ENCODE data around the gene FBN1.

The FBN1 gene

DNA sequence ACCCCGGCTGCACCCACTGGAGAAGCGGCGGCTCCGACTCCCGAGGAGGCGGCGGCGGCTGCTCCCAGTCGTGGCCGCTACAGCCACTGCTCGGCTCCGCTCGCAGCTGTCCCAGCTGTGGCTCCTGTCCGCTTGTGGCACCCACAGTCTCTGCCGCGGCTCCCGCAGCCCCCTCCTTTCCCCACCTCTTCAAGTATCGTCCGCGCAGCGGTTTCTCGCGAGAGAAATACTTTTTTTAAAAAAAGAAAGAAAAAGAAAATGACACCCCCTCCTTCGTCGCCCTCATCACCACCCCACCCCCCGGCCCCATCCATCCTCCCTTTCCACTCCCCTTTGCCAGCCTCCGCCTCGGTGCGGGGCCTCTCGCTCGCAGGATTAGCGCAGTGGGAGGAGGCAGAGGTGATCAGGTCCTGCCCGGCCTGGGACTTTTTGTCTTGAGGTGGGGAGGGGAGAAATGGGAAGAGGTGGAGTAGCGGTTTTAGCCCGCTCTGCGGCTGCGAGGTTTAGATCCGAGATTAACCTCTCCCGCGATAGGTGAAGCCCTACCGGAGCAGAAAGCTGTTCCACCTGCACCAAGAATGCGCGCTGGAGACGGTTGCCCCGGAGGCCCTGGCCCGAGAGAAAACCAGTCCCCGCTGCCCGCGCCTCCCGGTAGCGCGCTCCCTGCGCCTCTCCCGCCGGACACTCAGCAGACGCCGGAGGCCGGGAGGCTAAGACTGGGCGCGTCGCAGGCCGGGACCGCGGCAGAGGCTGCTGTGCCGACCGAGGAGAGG, at the start of gene FBN1:
Gene FBN1, minus strand, starts transcription at position 152 of the 773 bp plus-strand sequence. CDS start 940 bp downstream, outside the sequence.
- peak within 1 kb of the TSS; percentile 55 for H3K4me3 ChIP-seq (ENCODE audit: low read depth, low read length)

DNA sequence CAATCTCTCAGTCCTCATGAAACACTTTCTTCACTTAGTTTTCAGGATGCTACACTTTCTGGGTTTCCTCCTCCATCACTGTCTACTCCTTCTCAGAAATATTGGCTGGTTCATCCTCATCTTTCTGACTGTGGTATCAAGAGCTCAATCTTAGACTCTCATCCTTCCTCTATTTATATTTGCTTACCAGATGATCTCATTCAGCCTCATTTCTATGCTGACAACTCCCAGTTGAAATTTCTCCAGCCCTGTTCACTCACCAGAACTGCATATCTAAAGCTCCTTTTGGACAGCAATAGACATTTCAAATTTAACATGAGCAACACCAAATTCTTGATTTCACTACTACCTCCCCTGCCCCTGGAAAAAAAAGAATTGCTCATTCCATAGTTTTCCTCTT, 48.0 kb upstream of the FBN1 start:
- H3K4me3 ChIP-seq (ENCODE audit: low read depth, low read length), result no peak overlapping the region

DNA sequence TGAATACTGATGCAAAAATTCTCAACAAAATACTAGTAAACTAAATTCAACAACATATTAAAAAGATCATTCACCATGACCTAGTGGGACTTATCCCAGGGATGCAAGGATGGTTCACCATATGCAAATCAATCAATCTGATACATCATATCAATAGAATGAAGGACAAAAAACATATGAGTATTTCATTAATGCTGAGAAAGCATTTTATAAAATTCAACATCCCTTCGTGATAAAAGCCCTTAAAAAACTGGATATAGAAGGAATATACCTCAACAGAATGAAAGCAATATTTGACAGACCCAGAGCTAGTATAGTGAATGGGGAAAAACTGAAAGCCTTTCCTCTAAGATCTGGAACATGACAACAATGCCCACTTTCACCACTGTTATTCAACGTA, 43.0 kb upstream of the FBN1 start:
- H3K4me3 ChIP-seq (ENCODE audit: low read depth, low read length), result no peak overlapping the region

DNA sequence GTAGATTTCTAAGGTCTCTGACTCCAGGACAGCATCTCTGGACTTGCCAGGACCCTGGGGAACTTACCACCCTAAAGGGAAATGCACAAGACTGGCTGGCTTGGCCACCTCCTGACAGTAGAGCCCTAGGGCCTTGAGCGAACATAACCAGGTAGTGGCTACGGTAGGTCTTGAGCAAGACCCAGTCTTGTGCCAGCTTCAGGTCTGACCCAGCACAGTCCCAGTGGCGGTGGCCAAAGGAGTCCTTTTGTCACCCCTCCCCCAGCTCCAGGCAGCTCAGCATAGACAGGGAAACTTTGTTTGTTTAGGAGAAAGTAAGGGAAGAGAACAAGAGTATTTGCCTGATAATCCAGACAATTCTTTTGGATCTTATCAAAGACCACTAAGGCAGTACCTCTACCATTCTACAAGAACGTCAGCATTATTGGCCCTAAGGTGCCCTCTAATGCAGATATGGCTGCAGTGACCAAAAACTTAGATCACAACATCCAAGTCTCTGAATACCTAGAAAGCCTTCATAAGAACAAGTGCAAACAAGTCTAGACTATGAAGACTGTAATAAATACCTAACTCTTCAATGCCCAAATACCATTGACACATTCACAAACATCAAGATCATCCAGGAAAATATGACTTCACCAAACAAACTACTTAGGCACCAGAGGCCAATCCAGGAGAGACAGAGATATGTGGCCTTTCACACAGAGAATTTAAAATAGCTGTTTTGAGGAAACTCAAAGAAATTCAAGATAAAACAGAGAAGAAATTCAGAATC, 38.7 kb upstream of the FBN1 start:
- H3K4me3 ChIP-seq (ENCODE audit: low read depth, low read length), result no peak overlapping the region

DNA sequence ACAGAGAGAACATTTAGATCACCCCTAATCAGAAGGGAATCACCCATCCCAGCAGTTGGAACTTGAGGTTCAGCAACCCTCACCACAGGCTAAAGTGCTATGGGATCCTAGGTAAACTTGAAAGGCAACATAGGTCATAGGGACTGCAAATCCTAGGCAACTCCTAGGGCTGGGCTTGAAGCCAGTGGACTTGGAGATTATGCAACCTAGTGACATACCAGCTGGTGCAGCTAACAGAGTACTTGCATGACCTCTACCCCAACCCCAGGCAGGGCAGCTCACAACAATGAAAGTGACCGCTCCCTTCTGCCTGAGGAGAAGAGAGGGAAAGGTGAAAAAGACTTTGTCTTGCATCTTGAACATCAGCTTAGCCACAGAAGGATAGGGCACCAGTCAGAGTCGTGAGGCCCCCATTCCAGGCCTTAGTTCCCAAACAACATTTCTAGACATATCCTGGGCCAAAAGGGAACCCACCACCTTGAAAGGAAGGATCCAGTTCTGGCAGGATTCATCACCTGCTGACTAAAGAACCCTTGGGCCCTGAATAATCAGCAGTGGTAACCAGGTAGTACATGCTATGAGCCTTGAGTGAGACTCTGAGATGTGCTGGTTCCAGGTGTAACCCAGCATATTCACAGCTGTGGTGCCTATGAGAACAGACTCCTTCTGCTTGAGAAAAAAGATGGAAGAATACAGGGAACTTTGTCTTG, 37.6 kb upstream of the FBN1 start:
- no peak overlapping the region for H3K4me3 ChIP-seq (ENCODE audit: low read depth, low read length)

DNA sequence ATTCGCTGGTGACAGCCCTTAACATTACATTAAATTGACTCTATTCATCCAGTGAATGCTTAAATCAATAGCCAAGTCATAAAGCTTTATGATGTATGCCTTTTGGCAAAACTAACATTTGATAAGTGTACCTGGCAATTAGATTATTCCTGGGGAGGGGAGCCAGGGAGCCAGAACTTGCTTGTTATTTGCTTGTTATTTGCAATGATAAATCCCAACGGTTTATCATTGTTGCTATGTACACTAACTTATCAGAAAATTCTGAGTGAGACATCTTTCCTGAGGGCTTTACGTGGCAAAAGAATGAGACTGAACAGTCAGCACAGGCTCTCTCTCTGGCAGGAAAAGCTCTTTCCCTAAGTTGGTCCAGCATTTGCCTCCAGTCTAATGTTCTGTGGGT, 35.8 kb upstream of the FBN1 start:
- no peak overlapping the region for H3K4me3 ChIP-seq (ENCODE audit: low read depth, low read length)

DNA sequence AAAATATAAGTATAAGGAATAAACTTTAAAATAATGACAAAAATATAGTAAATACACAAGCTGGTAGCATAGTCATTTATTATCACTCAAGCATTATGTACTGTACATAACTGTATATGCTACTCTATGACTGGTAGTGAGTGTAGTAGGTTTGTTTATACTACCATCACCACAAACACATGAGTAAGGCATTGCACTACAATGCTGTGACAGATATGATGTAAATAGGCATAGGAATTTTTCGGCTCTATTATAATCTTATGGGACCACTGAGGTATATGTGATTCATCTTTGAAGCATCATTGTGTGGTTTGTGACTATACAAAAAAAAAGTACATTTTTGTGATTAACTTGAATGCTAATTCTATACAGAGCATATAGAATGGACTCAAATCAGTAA, 35.3 kb upstream of the FBN1 start:
- no peak overlapping the region for H3K4me3 ChIP-seq (ENCODE audit: low read depth, low read length)

DNA sequence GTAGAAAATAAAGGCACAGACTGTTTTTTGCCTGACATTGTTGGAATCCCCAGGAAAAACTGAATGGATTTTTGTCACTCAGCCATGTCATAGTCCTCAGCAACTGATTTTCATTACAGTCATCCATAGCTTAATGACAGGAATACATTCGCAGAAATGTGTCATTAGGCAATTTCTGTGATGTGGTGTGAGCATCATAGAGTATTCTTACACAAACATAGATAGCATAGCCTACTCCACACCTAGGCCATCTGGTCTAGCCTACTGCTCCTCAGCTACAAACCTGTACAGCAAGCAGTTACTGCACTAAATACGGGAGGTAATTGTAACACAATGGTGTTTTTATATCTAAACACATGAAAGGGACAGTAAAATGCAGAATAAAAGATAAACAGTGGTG, 34.4 kb upstream of the FBN1 start:
- no peak overlapping the region for H3K4me3 ChIP-seq (ENCODE audit: low read depth, low read length)

DNA sequence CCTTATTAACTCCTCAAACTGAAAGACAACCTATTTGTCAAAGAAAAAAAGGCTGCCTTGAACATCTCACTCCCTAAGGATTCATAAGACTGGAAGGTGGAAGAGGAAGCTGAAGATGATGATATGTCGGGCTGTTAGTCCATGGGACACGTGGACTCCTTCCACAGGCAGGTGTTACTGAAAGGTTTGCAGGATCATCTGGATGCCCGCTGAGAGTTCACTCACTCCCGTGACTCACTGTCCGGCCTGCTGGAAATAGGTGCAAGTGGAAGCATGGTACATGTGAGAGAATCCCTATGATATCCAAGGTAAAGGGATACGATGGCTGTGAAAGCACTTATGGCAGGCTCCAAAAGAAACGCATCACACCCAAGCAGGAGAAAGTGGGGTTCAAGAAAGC, 33.3 kb upstream of the FBN1 start:
- no peak overlapping the region for H3K4me3 ChIP-seq (ENCODE audit: low read depth, low read length)

DNA sequence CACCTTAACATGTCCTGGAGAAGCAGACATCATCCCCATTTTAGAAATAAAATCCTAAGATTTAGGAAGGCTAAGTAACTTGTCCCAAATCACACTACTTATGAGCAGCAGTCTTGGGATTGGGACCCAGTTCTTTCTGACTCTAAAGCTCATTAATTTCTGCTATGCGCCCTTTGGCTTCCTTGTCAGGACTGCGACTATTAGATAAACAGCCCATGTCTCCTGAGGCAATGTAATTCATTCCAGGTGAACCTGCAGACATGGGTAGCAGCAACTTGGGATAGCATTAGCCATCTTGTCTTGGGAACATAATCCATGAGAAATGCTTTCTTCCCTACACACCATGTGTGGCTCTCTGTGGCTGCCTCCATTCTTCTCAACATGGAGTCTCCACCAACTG, 32.3 kb upstream of the FBN1 start:
- no peak overlapping the region for H3K4me3 ChIP-seq (ENCODE audit: low read depth, low read length)

DNA sequence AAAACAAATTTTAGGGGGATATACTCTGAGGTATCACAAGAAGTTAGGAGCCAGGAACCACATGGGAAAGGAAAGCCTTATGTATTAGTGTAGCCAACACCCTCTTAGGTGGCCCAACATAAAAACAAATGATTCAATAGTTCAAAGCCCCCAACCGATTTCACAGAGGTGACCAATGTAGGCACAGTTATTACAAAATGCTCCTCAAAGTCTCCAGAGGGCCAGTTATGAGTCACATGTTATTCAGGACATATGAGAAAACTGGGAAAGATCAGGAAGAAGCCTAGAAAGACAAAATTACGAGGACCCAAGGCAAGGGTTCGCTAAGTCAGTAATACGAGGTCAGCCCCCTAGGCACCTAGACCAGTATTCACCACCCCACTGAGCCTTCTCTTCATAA, 29.9 kb upstream of the FBN1 start:
- H3K4me3 ChIP-seq (ENCODE audit: low read depth, low read length), result no peak overlapping the region

DNA sequence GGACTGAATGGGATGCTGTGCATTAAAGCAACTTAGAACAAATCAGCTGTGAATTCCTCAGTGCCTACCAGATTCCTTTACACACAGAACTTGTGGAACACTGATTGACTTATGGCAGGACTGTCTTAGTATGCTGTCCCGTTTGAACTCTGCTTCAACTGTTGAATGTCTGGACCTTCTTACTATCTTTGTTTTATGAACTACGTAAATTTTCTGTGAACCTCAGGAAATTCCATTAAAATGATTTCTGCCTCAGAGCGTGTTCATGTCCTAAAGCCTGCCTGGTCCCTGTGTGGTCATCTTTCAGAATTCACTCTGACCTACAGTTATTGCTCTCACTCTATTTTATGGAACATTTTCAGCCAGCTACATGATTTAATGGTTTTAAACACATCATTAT, 29.4 kb upstream of the FBN1 start:
- no peak overlapping the region for H3K4me3 ChIP-seq (ENCODE audit: low read depth, low read length)

DNA sequence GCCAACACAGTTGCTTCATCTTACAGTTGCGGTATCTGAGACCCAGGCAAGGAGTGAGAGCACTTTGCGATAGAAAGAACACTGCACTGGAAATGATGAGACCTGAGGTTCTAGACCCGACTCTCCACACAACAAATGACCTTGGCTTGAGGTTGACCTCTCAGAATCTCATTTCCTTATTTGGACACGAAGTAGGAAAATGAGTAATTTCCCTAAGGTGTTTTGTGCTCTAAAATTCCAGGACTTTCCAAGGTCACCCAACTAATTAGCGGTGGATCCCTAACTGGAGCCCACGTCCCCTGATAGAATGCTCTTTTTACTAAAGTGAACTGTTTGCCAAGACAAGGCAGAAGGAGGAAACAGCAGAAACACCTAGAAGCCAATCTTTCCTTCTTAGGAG, 26.7 kb upstream of the FBN1 start:
- H3K4me3 ChIP-seq (ENCODE audit: low read depth, low read length), result no peak overlapping the region

DNA sequence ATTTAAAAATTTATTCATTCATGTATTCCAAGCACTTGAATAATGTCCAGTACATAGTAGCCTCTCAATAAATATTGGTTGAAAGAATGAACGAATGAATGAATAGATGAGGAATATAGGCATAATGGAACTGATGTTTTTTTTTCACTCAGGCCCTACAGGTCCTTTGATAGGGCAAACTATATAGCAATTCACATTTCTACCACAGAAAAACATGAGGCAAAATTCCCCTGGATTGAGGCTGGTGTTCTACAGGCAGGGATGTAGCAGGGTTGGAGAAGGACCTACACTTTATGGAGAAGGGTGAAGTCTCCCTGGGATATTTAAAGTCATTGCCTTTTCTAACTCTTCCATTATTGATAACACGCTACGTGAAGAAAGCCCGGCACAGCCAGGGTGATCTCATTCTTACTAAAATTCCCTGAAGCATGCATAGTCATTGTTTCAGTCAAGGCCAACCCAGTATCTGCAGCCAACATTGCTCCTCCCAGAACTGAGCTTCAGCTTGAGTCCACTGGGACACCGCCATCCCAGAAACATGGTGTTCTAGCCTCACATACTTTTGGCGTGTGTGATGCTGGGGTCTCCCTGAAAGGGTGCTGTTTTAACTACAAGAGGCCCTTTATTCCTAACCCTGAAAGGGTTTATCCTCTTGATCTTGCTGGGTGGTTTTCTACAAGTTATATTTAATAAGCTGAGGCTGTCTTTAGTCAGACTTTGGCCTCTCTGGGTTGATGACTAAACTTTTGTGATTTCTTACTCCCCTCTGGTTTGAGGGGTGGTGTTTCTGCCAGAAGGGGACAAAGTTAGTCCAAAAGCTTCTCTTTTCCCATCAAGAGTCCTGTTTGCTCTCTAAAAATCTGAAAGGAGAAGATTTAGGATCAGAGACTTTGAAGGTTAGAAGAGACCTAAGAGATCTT, 25.9 kb upstream of the FBN1 start:
- H3K4me3 ChIP-seq (ENCODE audit: low read depth, low read length), result no peak overlapping the region

DNA sequence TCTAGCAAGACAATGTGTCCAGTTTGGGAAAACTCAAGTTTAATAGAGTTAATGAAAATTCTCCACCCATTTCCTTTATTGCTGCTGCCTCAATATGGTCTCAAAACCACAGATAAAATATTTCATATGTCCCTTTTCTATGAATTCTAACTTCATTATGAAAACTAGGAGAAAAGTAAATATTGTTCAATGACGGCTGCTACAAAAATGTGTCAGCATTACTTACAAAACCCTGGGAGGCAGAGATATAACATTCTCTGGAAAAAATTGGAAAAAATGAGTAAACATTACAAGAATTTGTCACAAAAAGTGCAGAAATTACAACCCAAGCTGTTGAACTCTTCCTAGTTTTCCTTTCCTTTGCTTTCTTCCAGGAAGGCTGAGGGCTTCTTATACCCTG, 22.2 kb upstream of the FBN1 start:
- H3K4me3 ChIP-seq (ENCODE audit: low read depth, low read length), result no peak overlapping the region

DNA sequence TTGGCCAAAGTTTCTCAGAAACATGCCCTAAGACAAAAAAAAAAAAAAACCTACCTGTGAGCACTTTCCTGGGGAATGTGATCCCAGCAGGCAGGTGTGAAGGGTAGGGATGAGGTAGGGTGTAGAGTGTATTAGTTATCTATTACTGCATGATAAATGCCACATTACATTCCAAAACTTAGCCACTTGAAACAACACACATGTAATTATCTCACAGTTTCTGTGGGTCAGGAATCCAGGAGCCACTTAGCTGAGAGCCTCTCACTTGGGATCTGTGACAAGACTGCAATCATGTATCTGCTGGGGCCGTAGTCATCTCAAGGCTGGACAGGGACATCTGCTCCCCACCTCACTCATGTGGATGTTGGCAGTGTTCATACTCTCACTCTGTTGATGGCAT, 18.9 kb upstream of the FBN1 start:
- H3K4me3 ChIP-seq (ENCODE audit: low read depth, low read length), result no peak overlapping the region

DNA sequence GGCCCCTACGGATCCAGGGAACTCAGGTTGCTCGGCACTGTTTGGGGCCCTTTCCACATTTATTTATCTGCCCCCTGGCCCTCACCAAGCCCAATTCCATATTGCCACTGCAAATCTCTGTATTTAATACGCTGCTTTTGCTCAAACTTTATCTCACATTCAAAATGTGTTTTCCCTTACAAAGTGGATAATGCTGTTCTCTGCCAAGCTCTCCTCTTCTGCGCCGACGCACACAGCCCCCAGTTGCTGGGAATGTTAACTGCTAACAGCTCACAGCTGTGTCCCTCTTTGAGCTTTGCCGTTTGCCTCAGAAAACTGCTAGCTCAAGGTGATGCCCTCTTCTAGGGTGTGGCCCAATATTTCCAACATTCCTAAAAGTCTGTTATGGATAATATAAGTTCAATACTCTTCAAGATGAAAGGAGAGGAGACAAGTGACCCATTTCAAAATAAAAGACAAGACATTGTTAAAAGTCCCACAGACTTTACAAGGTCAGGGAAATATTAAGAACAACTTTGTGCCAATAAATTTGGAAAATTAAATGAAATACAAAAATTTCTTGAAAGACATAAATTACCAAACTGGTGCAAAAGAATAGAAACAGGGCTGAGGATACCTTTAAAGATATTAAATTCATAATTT, 12.6 kb upstream of the FBN1 start:
- H3K4me3 ChIP-seq (ENCODE audit: low read depth, low read length), result no peak overlapping the region

DNA sequence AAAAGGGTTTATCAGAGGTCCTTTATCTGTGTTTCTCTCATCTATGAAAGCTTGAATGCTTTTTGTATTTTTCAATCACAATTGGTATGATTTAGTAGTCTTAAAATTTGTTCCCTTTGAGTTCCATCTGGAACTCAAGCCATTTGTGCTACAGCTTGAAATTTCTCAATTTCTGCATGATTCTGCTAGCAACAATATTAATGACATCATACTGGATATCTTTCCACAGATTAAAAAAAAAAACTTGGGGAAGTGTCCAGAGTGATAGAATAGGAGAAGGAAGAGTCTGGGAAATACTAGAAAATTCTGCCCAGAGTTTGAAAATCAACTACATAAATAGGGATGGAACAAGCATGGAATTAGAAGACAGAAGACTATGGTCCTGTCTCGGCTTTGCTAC, 9.3 kb upstream of the FBN1 start:
- H3K4me3 ChIP-seq (ENCODE audit: low read depth, low read length), result no peak overlapping the region

DNA sequence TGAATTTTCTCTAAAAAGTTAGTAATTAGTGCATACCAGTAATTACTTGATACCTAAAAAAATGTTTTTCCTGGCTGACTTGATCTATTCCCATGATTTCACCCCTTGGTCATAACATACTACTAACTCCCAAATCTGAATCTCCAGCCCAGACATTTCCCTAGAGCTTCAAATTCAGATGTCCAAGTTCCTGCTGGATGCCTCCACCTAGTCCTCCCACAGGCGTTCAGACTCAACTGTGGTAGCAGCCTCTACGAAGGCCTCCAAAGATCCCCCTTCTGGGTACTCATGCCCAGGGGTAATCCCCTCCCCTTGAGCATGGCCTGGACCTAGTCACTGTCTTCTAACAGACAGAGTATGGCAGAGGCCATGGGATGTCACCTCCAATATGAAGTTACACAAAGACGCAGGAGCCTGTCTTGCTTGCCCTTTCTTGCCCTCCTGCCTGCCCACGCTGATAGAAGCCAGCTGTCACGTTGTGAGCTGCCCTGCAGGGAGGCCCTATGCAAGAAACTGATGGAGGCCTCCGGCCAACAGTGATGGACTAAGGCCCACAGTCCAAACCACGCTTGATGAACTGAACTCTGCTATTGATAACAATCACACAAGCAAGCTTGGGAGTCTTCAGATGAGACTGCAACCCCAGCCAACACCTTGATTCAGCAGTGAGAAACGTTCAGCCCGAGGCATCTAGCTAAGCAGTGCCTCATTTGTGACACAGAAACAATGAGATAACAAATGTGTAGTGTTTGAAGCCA, 8.6 kb upstream of the FBN1 start:
- H3K4me3 ChIP-seq (ENCODE audit: low read depth, low read length), result no peak overlapping the region

DNA sequence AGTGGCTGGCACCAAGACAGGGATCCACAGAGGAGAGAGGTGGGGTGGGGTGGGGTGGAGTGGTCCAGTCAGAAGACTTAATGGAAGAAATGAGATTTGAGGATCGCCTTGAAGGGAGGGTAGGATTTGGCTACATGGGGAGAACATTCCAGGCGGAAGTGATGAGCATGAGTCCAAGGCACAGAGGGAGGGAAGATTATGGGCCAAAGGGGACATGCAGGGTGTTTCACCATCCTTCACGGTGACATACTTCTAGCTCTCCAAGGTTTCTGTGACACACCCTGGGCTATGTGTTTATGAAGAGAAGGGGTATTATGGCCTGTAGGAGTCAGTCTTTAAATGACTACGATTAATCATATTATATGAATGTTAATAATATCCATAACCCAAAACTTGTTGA, 7.7 kb upstream of the FBN1 start:
- no peak overlapping the region for H3K4me3 ChIP-seq (ENCODE audit: low read depth, low read length)

Data from iPS-11a (cell line).